Stimulated activated CD8-positive, alpha-beta memory T cell treated with anti-CD3 and anti-CD28 coated beads, Interleukin-7, amount 100 ng/mL, for 48 hours (primary cell): ENCODE measurements around the gene CYTH1.

Experiments
- DNase-seq, 2 donors: peaks; one replicate each; pipeline ENCODE4 v3.0.0-alpha.2; 2020; ENCODE audit warnings: low read depth in 1 of 2; ENCODE audit errors: extremely low read depth in 1 of 2

The CYTH1 gene

DNA sequence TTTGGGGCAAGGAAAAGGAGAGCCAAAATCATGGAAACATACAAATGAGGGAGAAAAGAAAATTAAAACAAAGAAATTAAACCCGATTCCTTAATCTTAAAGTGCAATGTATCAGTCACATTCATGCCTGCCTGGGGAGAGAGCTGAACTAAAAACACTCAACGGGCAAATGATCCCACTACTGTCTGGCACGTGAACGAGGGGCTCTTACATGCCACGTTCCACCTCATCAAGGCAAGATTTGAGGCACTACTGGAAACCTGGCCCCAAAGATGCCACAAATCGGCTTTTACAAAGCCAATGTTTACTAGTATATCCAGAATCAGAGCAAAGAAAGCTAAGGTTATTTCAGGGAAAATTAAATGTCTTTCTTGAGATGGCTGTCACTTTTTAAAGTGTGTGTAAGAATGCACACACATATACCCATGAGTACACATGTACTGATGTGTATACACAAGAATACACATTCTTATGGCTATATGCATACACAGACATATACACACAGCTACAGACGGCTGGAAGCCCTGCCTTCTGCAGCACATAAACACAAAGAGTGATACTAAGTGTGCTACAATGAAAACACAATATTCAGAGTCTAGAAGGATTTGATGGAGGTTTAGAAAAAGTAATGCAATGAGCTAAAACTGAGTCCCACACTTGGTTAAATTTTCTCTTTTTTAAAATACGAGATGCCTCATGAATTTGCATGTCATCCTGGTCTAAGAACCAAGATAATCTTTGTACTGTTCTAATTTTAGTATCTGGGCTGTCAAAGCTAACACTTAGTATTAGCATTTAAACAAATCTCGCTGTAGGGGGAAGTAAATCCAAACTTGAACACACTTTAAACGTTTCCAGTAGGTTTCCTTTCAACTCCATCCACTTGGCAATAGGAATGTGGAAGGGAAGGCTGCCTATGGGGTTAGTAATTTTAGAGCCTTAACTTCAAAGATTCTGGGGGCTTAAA is 85.8 kb downstream of the CYTH1 start:
- no peak for DNase-seq

DNA sequence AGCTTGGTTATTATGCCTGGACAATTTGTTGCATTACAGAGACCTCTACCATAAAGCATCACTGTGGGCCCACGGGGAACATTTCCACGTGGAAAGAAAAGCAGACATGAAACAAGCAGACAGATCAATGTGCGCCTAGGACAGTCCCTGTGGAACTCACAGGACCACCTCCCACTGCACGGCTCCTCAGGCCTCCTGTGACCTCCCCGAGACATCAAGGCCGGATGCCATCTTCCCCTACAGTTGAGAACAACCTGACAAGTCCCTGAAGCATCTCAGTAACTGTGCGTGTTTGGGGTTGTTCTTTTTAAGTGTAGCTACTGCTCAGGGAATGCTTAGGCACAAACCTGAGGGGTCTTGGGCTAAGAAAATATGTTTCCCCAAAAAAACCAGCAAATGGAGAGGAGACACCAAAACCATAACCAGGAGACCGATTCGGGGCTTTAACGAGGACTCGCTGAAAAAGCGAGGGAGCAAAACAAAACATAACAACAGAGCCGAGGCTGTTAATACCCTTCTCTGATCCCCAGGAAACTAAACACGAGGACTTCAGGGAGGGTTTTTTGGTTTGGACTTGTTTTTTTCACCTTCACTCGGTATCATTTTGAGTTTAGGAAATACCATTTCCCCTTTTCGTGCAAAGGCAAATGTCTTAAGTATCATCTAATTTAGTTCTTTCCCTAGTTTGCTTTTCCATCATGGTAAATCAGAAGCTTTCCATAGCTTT is 87.1 kb downstream of the CYTH1 start:
- no peak for DNase-seq

DNA sequence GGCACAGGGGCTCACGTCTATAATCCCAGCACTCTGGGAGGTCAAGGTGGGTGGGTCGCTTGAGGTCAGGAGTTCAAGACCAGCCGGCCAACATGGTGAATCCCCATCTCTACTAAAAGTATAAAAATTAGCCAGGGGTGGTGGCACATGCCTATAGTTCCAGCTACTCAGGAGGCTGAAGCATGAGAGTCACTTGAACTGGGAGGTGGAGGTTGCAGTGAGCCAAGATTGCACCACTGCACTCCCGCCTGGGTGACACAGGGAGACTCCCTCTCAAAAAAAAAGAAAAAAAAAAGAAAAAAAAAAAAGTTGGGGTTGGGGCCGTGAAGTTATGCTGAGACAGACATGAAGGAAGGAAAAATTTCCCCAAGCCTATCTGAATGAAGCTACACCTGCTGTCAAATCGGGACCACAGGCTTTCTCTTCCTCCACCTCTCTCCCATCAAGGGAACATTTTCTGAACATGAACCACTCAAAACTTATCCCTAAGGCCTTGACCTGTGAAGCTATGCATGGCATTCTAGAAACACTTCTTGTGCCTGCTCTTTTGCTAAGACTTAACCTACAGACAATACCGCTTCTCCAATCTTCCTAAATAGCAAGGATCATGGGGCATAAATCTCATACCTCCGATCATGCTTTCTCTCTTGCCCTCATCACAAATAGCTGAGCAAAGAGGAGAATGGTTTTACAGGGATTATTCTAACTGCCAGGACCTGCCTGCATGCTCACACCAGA is 88.6 kb downstream of the CYTH1 start:
- no peak for DNase-seq

DNA sequence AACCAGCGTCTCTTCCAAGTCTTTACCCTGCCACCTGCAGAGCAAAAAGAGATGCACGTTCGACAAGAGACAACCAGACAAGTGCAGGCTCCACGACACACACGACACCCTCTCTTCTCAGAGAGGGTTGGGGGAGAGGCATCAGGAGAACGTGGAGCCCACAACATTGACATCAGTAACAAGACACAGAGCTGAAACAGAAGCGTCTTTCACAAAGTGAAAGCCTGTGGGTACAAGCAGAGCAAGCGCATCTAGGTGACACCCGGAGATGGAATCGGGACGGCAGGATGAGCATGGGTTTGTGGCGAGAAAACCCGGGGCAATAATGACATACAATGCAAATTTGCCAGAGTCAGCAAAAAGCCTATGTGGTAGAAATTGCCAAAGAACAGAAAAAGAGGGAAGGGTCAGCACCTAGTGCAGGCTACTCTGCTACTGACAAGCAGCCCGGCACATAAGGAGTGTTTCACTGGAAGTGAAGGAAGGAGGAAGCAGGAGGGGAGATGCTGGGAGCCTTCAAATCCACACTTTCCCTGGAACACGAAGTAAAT is 89.5 kb downstream of the CYTH1 start:
- DNase-seq, result no peak

DNA sequence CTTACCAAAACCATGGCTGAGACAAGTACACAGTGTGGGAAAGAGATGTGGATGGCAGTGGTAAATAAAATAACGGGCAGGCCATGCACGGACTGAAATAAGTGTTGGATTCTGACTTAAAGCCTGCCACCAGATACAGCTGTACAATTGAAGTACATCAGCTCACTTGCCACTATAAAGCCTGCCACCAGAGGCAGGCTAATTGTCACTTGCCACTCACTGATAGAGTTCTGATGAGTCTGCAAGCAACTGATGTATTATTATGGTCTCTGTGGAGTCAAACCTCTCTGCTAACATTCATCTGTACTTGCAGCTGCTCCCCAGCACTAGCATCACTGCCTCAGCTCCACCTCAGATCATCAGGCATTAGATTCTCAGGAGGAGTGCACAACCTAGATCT is 93.0 kb downstream of the CYTH1 start:
- DNase-seq, result no peak

DNA sequence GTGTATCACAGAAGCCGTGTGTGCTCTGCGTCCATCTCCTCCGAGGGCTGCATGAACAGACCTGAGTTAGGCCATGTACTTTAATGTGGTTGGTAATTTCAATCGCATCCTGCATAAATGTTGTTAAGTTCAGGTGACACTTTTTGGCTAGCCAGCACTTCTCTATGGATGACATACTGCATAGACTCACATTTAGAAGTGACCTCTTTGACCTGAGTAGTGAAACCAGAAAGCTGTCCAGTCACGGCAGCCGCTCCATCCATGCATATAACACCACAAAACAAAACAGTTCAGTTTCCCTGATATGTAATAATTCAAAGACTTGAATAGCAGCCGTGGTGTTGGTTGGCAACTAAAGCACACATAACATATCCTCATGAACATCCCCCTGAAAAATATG is 94.1 kb downstream of the CYTH1 start:
- no peak for DNase-seq

DNA sequence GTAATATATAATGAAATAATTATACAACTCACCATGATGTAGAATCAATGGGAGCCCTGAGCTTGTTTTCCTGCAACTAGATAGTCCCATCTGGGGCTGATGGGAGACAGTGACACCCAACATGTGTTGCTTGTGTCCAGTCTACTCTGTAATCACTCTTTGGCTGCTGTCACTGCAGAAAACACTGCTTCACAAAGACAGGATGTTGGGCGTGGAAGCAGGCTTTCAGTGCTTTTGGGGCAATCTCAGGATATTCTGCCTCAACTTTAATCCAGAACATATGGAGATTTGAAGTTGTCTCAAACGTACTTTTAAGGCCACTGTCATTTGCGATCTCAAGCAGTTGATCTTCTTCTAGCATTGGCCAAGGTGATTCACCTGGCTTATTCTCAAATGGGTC is 94.9 kb downstream of the CYTH1 start:
- DNase-seq, result no peak

DNA sequence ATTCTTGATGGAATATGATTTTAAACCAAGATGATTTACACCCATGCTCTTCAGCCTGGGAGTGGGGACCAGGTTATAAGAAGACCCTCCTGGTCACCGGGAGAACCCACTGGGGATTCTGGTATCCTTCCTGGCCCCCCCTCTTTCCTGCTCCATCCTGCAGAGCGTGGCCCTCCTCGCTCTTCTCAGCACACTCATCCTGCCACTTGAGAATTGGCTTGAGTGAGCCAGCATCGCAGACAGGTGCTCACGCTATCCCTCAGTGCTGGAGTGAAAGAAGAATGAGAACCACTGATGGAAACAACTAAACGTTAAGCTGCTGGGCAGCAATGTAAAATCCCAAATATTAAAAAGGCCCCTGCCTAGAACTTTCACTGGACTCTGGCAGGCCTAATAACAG is 98.0 kb downstream of the CYTH1 start:
- no peak for DNase-seq

DNA sequence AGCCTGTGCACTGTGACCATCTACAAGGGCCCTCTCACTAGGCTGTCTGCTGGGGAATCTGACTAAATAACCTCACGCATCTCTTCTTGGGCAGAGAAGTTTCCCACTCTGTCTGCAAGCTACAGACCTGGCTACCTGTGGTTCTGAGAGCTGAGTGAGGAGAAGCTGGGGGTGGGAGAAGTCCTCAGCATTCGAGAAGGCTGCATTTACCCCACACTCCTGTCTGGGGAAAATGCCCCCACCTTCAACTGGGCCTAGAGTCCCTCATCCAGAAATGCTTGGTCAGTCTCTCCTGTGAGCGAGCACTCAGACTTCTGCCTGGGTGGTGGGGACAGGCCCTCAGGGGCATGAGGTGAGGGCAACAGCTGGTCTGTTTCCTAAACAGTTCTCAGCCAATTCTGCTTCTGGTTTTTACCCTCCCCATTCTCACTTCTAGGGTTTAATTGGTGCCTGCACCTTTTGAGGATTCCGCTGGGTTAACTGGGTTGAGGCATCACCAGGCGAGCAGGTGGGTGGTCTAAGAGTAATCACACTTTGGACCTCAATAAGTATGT is 98.6 kb downstream of the CYTH1 start:
- DNase-seq, result no peak

DNA sequence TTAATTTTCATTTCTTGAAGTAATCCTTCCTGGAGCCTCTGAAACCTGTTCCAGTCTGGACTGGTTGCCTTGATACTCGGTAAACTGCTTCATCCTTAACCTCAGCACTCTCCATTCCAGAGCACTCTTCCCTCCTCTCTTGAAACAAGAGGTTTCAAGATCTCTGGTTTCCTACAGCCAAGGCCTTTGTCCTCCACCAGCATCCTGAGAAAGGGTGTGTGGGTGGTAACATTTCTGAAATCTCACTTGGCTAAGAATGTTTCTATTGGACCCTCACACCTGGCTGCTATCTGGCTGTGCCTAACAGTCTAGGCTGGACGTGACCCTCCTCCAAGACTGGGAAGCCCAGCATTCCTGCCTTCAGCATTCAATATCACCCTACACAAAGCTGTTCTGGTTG is 99.7 kb downstream of the CYTH1 start:
- DNase-seq, result no peak

DNA sequence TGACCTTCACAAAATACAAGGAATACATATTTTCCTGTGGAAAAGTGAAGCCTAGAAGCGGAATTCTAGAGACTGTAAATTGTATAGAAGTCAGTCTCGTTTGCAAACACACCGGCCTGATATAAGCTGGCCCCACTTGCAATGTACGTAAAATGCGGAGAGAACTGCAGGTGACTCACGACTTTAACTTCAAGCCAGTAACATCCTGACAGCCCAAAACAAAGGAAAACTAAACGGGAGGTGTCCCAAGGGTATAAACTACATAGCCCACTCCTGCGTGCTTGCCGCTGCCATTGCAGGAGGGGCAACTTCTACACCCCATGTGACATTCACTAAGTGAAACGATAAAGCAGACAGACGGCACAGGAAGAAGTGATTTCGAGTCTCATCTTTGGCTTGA is 101.6 kb downstream of the CYTH1 start:
- no peak for DNase-seq

DNA sequence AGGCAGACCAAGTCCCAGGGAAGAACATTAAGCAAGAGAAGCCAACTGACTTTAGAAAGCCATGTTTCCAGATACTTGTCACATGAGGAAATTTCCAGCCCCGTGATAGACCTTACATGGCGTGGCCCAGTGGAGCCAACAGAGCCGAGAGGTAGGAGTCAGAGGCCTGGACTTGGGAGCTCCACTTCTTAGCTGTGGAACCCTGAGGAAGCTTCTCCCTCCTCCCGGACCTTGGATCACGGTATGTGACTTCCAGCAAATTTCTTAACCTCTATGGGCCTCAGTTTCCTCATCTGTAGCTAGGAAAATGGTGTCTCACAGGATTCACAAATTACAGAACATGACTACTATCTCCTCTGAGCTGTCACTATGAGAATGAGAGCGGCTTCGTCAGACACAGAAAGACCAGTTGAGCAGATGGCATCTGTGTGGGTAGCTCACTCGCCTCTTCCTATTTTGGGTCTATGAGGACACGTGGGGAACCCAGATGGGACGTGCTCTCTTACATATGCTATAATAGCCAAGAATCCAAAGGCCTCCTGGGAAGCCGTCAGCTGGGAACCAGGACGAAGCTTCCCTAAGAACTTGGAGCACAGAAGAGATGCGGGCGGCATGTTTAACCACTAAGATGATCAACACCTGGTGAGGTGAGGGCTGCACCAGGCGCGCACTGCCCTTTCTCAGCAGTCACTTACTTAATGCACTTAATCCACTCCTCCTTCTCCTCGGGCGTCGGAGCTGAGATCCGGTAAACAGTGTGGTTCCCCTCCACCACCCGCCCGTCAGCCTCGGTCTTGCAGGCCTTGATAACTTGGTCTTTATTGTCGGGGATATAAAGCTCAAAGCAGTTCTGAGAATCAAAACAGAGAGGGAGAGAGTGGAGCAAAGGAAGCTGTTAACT is 102.3 kb downstream of the CYTH1 start:
- DNase-seq, result no peak

DNA sequence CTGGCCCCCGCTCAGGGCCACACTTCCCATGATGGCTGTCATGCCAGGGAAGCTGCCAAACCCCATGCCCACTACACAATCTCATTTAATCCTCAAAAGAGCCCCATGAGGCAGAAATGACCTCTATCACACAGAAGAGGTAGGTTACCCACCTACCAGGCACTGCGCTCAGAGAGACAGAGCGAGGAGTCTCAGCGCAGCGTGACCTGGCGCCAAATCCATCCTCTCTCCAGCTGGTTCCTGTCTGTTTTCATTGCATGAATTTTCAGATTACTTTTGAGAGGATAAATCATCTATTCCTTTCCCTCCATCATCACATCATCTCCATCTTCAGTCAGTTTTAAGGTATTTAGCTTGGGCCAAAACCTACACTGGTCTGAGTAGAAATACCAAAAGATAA is 103.4 kb downstream of the CYTH1 start:
- no peak for DNase-seq

DNA sequence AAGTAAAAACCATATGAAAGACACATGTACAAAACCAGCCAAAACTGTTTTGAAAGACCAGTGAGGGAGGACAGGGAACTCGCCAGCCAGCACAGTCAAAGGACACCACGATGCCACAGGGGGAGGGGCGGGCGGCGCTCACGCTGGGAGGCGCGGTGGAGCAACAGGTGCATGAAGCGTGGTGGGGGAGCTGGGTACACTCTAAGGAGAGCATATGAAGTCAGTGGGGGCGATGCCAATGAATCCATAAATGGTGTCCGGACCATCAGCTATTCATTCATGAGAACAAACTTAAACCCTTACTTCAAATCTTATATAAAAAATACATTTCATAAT is 103.9 kb downstream of the CYTH1 start:
- DNase-seq, result no peak

DNA sequence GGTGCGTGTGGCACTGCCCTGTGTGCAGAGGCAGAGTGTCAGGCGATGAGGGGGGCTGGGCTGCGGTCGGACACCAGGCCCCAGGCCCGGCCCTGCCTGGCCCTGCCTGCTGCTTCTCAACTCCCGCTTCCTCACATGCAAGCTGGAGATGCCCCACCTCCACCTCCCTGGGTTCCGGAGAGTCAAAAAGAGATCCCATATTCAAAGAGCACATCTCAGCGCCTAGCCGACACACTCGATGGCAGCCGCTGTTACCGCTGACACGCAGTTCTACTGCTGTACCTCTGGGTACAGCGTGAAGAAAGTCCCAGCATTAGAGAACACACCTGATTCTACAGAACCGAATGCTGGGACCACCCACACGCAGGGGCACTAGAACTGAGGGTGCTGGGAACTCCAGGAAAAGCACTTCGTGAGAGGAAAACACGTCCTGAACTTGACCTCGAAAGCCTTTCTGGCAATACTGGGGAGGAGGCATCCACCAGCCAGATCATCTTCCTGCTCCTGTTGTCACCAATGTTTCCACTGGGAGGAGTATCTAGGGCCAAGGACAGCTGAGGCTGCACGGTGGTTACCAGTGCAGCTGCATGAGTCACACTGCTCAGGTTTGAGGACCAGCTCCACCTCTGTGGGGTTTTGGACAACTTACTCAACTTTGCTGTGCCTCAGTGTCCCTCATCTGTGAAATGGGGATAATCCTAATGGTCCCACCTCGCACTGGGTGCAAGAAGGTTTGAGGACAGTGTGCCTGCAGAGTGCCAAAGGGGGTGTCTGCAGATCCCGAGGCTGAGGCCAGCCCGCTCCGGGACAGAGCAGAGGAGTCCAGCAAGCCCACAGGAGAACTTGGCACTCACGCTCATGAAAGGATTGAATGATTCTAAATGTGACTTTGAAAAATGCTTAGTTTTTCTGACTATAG is 104.5 kb downstream of the CYTH1 start:
- DNase-seq, result no peak

DNA sequence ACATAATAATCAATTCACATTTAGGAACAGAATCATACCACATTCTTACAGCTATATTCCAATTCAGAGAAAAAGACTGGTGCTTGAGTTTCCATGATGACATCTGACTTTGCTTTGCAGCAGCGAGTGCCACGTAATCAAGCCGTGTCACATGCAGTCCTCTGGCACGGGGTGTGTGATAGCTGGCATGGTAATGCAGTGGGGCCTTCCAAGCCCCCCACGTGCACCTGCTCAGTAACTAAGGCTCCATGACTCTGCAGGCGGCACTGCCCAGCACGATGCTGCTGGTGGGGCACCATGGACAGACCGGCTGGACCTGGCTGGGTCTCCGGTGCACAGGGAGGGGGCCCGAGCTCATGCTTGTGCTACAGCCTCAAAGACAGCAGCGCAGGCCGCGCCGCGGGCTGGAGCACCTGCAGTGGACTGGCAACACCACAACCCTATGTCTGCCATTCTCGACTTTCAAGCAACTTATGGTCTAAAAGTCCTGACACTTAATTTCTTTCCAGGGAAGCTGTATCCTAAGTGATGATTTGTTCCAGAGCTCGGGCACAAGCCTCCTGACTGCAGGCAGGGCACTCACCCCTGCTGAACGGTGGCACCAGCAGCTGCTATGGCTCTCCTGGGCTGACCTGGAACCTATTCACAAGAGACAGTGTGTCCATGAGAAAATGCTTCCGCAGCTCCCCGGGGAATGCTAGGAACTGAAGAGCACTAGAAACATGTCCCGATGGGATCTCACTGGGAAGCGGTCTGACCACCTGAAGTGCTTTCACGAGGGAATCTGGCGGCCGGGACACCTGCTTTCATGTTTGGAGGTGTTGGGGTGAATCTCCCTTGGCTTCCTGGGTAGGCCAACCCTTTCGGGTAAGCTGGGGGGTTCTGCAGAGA is 105.4 kb downstream of the CYTH1 start:
- DNase-seq, result no peak

DNA sequence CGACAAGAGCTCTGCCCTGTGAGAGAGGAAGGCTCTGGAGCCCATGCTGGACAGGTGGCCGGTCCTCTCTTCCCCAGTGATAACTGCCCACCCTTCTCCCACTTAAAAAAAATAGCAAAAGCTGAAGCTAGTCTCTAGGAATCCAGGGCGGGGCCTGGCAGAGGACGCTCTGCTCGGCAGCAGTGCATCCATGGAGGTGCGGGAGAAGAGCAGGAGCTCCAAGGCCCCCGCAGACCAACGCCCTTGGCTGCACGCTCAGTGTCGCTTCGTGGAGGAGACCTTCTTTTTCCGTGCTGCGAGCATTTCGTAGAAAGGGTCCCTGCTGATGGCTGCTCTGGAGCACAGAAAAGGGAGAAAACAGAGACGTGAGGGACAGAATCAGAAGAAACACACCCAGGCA is 106.2 kb downstream of the CYTH1 start:
- DNase-seq, result no peak

DNA sequence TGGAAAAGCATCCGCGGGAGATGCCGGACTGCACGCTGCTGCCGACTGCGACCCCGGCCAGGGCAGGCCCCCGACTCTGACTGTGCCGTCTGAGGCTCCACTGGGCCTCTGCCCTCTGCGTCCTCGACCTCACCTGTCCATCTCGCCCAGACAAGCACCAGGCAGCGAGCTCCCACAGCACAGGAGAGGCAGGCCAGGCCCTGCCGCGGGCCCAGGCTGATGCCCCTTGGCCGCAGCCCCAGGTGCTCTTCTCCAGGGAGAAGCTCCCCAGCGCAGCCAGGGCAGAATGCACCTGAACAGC is 106.8 kb downstream of the CYTH1 start:
- no peak for DNase-seq
